Mucosa of rectum (tissue), 2 donors: Measurements from ENCODE around the gene CHL1.

Experiments used
- H3K27ac ChIP-seq, 2 donors: one replicate each; pipeline ENCODE4 v1.7.0; 2013; ENCODE audit warnings: inconsistent platforms in 2 of 2, low read depth in 2 of 2, low read length in 2 of 2
- H3K27me3 ChIP-seq, 2 donors: one replicate each; pipeline ENCODE4 v1.7.0; 2013; ENCODE audit warnings: low read length in 2 of 2; ENCODE audit not compliant: control insufficient read depth in 2 of 2, insufficient read depth in 2 of 2
- H3K36me3 ChIP-seq, 2 donors: one replicate each; pipeline ENCODE4 v1.7.0; 2013; ENCODE audit warnings: low read length in 2 of 2; ENCODE audit not compliant: control insufficient read depth in 2 of 2, insufficient read depth in 2 of 2
- H3K4me1 ChIP-seq, 2 donors: one replicate each; pipeline ENCODE4 v1.7.0; 2013; ENCODE audit warnings: low read length in 2 of 2, mild to moderate bottlenecking in 1 of 2; ENCODE audit not compliant: control insufficient read depth in 2 of 2, insufficient read depth in 2 of 2
- H3K4me3 ChIP-seq, 2 donors: one replicate each; pipeline ENCODE4 v1.7.0; 2013; ENCODE audit warnings: low read length in 2 of 2
- H3K9ac ChIP-seq, 2 donors: one replicate each; pipeline ENCODE4 v1.7.0; 2013; ENCODE audit warnings: low read length in 2 of 2, low read depth in 1 of 2, mild to moderate bottlenecking in 1 of 2
- H3K9me3 ChIP-seq, 2 donors: one replicate each; pipeline ENCODE4 v1.7.0; 2013; ENCODE audit warnings: low read length in 2 of 2; ENCODE audit not compliant: control insufficient read depth in 2 of 2
- donor health status: healthy.
- donor health status: Normal muscosa, but diverticular disease.

CHL1 gene

DNA sequence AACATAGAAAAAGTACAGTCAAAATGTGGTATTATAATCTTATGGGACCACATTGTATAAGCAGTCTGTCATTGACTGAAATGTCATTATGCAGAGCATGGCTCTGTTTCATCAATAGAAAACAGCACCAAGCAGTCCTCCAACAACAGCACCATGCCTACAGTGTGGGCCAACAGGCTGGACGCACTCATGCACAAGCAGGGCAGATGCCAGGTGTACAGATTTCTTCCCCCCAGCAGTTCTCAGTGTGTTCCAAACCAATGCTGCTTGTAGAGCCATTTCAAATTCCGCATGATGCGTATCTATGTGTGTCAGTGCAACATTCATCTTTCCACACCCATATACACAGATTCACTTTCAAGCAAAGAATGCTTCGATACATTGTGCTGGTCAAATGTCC is 253.1 kb downstream of the CHL1 start:
- Histone ChIP-seq H3K27me3 (no peaks in the 10 kb centered on the region), H3K9ac (no peak overlapping the region), H3K4me3 (no peak overlapping the region), H3K27ac (no peak overlapping the region), H3K4me1 (no peaks in the 10 kb centered on the region), H3K9me3 (no peaks in the 10 kb centered on the region), H3K36me3 (no peaks in the 10 kb centered on the region)

- H3K27ac ChIP-seq: no peak overlapping the region
- no peaks in the 10 kb centered on the region for H3K36me3 ChIP-seq
- no peaks in the 10 kb centered on the region for H3K27me3 ChIP-seq
- no peaks in the 10 kb centered on the region for H3K9me3 ChIP-seq
- H3K4me3 ChIP-seq: no peak overlapping the region
- H3K9ac ChIP-seq: no peak overlapping the region
- H3K4me1 ChIP-seq: no peaks in the 10 kb centered on the region
Observed at GRCh38 chr3:452221-452620, 255.7 kb downstream of the CHL1 start.

- Histone ChIP-seq H3K27me3 (no peaks in the 10 kb centered on the region), H3K27ac (no peak overlapping the region), H3K36me3 (no peaks in the 10 kb centered on the region), H3K9me3 (no peaks in the 10 kb centered on the region), H3K4me1 (no peaks in the 10 kb centered on the region), H3K9ac (no peak overlapping the region), H3K4me3 (no peak overlapping the region)
Observed at GRCh38 chr3:453106-453505, 256.5 kb downstream of the CHL1 start.

DNA sequence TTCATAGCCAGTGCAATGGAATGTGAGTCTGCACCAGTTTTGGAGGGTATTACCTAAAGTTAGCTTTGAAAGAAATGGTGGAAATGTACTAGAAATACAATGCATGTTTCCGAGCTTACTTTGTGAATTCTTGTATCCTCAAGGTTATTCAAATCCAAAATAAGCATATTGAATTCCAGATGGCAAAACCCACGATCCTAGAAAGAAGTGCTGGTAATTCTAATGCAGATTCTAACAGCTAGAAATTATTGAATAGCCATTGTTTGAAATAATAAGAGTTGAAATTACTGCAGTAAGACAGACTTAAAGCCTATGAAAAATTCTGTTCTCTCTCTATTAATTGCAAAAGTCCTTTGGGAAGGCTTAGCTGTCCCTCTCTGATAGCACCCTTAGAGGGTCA is 258.4 kb downstream of the CHL1 start:
- Histone ChIP-seq H3K27ac (no peak overlapping the region), H3K4me1 (no peaks in the 10 kb centered on the region), H3K27me3 (no peaks in the 10 kb centered on the region), H3K4me3 (no peak overlapping the region), H3K36me3 (no peaks in the 10 kb centered on the region), H3K9me3 (no peaks in the 10 kb centered on the region), H3K9ac (no peak overlapping the region)

- H3K27ac ChIP-seq: no peak overlapping the region
Observed at GRCh38 chr3:458124-458523, 261.6 kb downstream of the CHL1 start.

GRCh38 chr3:458653-459310 is 262.2 kb downstream of the CHL1 start:
- Histone ChIP-seq H3K9me3 (no peaks in the 10 kb centered on the region), H3K9ac (no peak overlapping the region), H3K27ac (no peak overlapping the region), H3K4me1 (no peaks in the 10 kb centered on the region), H3K27me3 (no peaks in the 10 kb centered on the region), H3K36me3 (no peaks in the 10 kb centered on the region), H3K4me3 (no peak overlapping the region)

More at GRCh38 chr3:458124-458523, 261.6 kb downstream of the CHL1 start:
- H3K27me3 ChIP-seq: no peaks in the 10 kb centered on the region
- no peaks in the 10 kb centered on the region for H3K36me3 ChIP-seq
- H3K9me3 ChIP-seq: no peaks in the 10 kb centered on the region
- no peaks in the 10 kb centered on the region for H3K4me1 ChIP-seq
- H3K4me3 ChIP-seq: no peak overlapping the region
- no peak overlapping the region for H3K9ac ChIP-seq
